GM21737 (cell line): Measurements from ENCODE around the gene DCAF10.
"Not testable (repeated sequence)": the region's sequence is repeated elsewhere in the genome, so short reads cannot be mapped to it uniquely, and the experiment has no call there.

Experiments used
- ATAC-seq: cut with Tn5 transposase; IDR thresholded peaks from one replicate; pipeline ENCODE4 v1.9.1; 2021; ENCODE audit warnings: mild to moderate bottlenecking, moderate library complexity; ENCODE audit not compliant: unreplicated experiment

Gene DCAF10

DNA sequence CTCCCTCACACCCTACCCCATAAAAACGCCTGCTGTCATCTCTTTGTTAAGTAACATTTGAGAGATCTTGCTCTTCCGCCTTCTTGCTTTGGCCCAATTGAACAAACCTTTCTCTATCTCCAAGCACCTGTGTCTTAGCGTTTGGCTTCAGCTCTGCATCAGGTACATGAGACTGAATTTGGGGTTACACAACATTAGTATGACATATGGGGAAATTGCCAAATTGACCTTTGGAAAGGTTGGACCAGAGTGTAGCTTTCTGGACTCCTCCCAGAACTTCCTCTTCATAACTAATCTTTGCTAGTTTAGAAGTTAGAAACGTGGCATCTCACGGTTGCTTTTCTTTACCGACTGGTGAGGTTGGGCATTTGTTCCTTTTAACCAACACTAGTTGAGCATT lies 12.3 kb upstream of the DCAF10 start:
- ATAC-seq: no peak

GRCh38 chr9:37790096-37790495 lies 10.5 kb upstream of the DCAF10 start:
- no peak for ATAC-seq

DNA sequence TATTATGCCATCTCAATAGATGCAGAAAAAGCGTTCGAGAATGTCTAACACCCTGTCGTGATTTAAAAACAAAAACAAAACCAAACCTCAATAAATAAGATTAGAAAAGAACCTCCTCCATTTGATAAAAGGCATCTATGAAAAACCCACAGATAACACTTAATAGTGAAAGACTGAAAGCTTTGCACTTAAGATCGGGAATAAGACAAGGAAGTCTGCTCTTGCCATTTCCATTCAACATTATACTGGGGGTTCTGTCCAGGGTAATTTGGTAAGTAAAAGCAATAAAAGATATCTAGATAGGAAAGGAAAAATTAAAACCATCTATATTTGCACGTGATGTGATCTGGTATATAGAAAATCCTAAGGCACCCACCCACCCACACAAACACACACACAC lies 8.5 kb upstream of the DCAF10 start:
- ATAC-seq: no peak

- no peak for ATAC-seq
These were observed 4.4 kb upstream of the DCAF10 start for GRCh38 chr9:37796232-37796631.

DNA sequence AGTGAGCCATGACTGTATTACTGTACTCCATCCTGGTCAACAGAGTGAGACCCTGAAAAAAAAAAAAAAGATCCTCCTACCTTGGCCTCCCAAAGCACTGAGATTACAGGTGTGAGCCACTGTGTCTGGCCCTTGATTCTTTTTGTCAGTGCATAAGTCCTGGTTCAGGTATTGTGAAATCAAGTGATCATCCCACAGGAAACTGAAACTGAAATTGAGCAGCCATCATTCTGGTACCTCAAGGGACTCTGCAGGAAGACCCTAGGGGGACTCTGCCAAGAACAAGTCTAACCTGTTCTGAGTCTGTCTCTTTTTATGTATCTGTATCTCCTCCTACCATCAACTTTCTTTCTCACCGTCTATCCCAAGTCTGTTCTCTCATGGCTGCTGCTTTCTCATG lies 1.9 kb upstream of the DCAF10 start:
- ATAC-seq: no peak

DNA sequence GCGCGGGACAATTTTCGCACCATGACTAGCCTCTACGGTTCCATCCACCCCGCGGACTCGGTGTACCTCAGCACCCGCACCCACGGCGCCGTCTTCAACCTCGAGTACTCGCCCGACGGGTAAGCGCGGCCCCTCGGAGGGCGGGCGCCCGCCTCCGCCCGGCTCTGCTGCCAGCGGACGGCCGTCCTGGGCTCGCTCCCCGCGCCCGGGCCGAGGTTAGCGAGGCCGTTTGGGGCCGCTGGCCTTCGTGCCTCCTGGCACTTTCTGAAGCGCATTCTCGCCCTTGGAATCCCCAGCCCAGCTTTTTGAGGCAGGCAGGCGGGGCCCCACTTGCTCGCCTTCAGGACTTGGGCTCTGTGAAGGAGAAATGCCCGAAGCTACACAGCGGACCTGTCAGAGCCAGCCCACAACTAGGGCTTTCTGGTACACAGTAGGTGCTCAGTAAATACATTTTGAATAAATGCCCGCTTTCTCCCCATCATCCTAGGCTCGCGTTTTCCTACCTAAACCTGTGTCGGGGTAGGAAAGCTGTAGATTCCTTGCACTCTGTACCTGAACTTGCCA lies 772 bp downstream of the DCAF10 start:
- ATAC-seq: peak; percentile 32

DNA sequence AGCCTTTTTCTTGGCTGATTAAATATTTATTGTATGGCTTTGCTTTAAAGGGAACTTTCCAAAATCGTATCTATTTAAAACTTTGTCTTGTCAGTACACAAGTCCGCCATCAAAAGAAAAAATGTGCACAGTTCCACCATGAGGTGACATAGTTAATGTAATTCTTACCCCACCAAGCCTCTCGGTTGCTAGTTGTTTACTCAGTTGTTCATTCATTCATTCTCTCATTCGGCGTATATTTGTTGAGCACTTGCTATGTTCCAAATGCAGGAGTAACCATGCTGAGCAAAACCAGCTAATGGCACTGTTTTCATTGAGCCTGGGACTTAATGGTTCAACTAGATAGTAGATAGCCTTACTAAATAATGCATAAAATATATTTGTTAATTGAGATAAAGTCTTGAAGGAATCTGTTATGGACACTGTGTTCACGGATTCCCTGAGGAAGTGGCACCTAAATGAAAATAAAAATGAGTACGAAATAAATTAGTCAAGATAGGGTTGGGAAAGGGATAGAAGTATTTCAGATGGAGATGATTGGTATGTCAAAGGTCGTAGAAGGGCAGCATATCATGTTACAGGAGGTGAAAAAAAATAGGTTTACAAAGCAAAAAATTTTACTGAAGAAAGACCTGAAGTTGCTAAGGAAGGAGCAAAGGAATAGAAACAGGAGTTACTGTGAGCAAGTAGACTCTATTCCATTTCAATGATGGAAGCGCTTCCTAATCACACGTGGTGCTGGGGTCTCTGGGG lies 1.5 kb downstream of the DCAF10 start:
- no peak for ATAC-seq

DNA sequence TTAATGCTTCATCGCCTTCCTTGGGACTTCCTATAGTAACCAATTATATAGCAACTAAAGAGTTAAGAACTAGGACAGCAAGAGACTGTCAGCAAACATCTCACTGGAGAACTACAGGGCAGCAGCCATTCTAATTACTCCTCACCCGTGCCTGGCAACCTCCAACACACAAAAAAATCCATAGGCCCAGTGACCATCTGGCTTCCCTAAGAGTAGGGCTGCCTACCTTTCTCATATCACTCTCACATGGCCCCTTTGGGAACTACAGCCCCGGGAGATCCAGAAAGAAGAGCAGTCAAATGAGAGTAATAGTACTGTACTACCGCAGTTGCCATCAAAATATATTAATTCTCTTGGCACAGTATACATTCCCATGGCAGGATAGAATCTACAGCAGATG lies 5.7 kb downstream of the DCAF10 start:
- ATAC-seq: no peak

DNA sequence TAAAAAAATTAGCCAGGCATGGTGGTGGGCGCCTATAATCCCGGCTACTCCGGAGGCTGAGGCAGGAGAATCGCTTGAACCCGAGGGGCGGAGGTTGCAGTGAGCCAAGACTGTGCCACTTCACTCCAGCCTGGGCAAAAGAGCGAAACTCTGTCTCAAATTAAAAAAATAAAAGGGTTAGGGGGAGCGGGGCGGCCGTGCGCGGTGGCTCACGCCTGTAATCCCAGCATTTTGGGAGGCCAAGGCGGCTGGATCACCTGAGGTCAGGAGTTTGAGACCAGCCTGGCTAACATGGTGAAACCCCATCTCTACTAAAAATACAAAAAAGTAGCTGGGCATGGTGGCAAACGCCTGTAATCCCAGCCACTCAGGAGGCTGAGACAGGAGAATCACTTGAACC lies 9.1 kb downstream of the DCAF10 start:
- not testable (repeated sequence) for ATAC-seq

- ATAC-seq: no peak
These were observed 11.4 kb downstream of the DCAF10 start for GRCh38 chr9:37811906-37812476.

GRCh38 chr9:37812773-37813379 lies 12.3 kb downstream of the DCAF10 start:
- ATAC-seq: no peak

DNA sequence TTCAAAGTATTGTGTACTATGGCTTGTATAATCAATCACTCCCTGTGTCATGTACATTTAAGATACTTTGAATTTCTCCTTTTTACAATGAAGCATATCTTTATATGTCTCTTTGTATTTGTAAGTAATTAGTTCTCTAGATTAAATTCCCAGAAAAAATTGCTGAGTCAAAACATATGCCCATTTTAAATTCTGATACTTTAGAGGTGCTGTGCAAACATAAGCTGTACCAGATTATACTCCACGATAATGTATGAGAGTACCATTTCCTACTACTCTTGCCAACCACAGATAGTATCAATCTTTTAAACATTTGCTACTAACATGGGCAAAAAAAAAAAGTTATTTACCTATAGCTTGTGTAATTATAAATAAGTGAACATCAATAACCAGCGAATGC lies 18.3 kb downstream of the DCAF10 start:
- no peak for ATAC-seq

GRCh38 chr9:37820142-37820541 lies 19.5 kb downstream of the DCAF10 start:
- ATAC-seq: no peak

- not testable (repeated sequence) for ATAC-seq
These were observed 24.6 kb downstream of the DCAF10 start for GRCh38 chr9:37825174-37825573.

- no peak for ATAC-seq
These were observed 27.0 kb downstream of the DCAF10 start for GRCh38 chr9:37827483-37828165.

GRCh38 chr9:37835821-37836220 lies 35.2 kb downstream of the DCAF10 start:
- ATAC-seq: no peak

DNA sequence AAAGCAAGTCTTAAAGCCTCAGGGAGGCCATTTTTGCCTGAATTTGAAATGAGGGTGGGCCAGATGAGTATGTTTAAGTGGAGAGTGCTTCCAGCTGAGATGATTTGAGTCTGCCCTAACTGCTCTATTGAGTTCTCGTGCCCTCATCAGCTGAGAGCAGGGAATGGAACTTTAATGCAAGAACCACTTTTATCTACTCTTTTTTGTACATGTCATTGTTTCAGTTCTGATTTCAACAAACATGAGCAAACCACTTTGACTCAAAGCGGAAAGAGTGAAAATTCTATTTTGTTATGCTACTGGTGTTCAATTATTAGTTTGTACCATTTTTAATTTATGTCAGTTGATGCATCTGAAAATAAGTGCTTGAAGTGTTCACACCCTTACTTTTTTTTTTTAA lies 35.8 kb downstream of the DCAF10 start:
- ATAC-seq: no peak

- no peak for ATAC-seq
These were observed 39.2 kb downstream of the DCAF10 start for GRCh38 chr9:37839496-37840461.

- no peak for ATAC-seq
These were observed 40.1 kb downstream of the DCAF10 start for GRCh38 chr9:37840560-37841194.

- no peak for ATAC-seq
These were observed 51.6 kb downstream of the DCAF10 start for GRCh38 chr9:37852222-37852621.
